LNCaP clone FGC (cell line): ENCODE measurements around the gene PDE4D.

Experiments
- DNase-seq: peaks from one replicate; pipeline ENCODE4 v3.0.0-alpha.2; 2011; ENCODE audit warnings: low read depth
- H3K4me3 ChIP-seq: 2 replicates; pipeline ENCODE4 v1.5.1; 2011; ENCODE audit warnings: mild to moderate bottlenecking, low read depth, low read length, control low read depth
- CTCF ChIP-seq: IDR thresholded peaks from 2 replicates; pipeline ENCODE4 v1.5.1; 2012; ENCODE audit warnings: mild to moderate bottlenecking; ENCODE audit not compliant: control insufficient read depth, insufficient read depth; ENCODE audit errors: extremely low read depth

The PDE4D gene

GRCh38 chr5:59564895-59565294, 328.6 kb downstream of the PDE4D start:
- no peak overlapping the region for H3K4me3 ChIP-seq
- no peak for TF ChIP-seq CTCF
- no peak for DNase-seq

- no peak overlapping the region for H3K4me3 ChIP-seq
- no peak for TF ChIP-seq CTCF
- DNase-seq: no peak
These were observed 330.7 kb downstream of the PDE4D start for GRCh38 chr5:59562756-59563389.

GRCh38 chr5:59560553-59560952, 333.0 kb downstream of the PDE4D start:
- H3K4me3 ChIP-seq: no peak overlapping the region
- no peak for DNase-seq
- no peak for TF ChIP-seq CTCF

GRCh38 chr5:59559847-59560246, 333.7 kb downstream of the PDE4D start:
- no peak for DNase-seq
- no peak overlapping the region for H3K4me3 ChIP-seq
- TF ChIP-seq CTCF: no peak

GRCh38 chr5:59559323-59559722, 334.2 kb downstream of the PDE4D start:
- H3K4me3 ChIP-seq: no peak overlapping the region
- TF ChIP-seq CTCF: no peak
- DNase-seq: no peak

GRCh38 chr5:59558501-59558900, 335.0 kb downstream of the PDE4D start:
- no peak for DNase-seq
- H3K4me3 ChIP-seq: no peak overlapping the region
- no peak for TF ChIP-seq CTCF

- no peak overlapping the region for H3K4me3 ChIP-seq
- TF ChIP-seq CTCF: no peak
- no peak for DNase-seq
These were observed 336.0 kb downstream of the PDE4D start for GRCh38 chr5:59557572-59557971.
